ENCODE results near the gene RPLP1.
A peak's percentile ranks its signal among the peaks of the same experiment; 100 is the strongest.

The RPLP1 gene

DNA sequence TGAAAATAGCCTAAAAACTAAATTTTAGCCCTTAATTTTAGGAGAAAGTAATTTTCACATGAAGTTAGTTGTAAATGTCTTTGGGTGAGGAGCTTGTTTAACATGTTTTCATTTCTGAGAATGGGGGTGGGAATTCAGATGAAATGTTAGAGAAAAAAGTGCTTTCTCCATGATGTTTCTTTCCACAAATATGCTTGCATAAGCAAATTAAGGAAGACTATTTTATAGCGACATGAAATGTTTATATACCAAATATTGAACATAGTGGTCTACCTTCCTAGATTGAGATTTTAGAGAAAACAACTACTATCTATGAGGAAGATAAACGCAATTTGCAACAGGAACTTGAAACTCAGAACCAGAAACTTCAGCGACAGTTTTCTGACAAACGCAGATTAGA lies 13.0 kb upstream of the RPLP1 start:
- no peak overlapping the region for H3K27ac ChIP-seq (ENCODE audit: low read depth, low read length, poor library complexity, severe bottlenecking)
- H3K36me3 ChIP-seq (ENCODE audit: insufficient read depth, low read length), result peaks cover 90% of the 10 kb centered on the region
- no peak for TF ChIP-seq CTCF (IDR thresholded peaks at IDR 0.05; ENCODE audit: low read length)
- no peak for TF ChIP-seq EZH2 (IDR thresholded peaks at IDR 0.05; ENCODE audit: borderline replicate concordance, low read length)
- no peaks in the 10 kb centered on the region; the same call in 1 of the 2 replicates for H3F3A ChIP-seq (ENCODE audit: insufficient read depth, low read length)
- no peak overlapping the region for H2AFZ ChIP-seq (ENCODE audit: low read length)
- no peaks in the 10 kb centered on the region for H3K79me2 ChIP-seq (ENCODE audit: insufficient read depth, low read length)
- H3K4me1 ChIP-seq (ENCODE audit: insufficient read depth, low read length, severe bottlenecking), result peaks cover 13% of the 10 kb centered on the region
- H3K4me2 ChIP-seq (ENCODE audit: low read length), result no peak overlapping the region
- H3K9me2 ChIP-seq (ENCODE audit: low read depth, low read length), result no peaks in the 10 kb centered on the region
- no peak overlapping the region for H3K9ac ChIP-seq (ENCODE audit: low read length)
- H3K27me3 ChIP-seq (ENCODE audit: insufficient read depth, low read length), result no peaks in the 10 kb centered on the region
- no peak overlapping the region for H3K4me3 ChIP-seq (ENCODE audit: low read depth, low read length, poor library complexity, severe bottlenecking)
- no peaks in the 10 kb centered on the region for H3K9me3 ChIP-seq (ENCODE audit: low read length)
- no peaks in the 10 kb centered on the region for H4K20me1 ChIP-seq (ENCODE audit: insufficient read depth, low read length)

DNA sequence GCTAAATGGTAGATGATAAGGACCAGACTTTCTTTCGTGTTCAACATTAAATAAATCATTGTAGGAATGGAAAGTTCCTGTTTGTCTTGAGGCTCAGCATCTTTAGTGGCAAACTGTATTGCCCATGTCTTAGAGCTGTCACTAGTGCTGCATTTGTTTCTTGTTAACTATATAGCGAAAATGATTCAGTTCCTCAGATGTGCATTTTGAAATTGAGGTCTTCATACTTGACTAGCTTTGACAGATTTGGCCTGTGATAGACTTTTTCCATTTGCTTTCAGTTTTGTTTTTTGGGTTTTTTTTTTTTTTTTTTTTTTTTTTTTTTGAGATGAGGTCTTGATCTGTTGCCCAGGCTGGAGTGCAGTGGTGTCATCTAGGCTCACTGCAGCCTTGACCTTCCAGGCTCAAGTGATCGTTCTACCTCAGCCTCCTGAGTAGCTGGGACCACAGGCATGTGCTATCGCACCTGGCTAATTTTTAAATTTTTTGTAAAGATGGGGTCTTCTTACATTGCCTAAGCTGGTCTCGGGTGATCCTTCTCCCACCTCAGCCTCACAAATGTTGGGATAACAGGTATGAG lies 9.5 kb upstream of the RPLP1 start:
- H3K4me2 ChIP-seq (ENCODE audit: low read length), result peak overlapping the region; percentile 4; the same call in 1 of the 2 replicates

GRCh38 chr15:69444686-69445085 lies 7.9 kb upstream of the RPLP1 start:
- Histone ChIP-seq H3K9me3 (ENCODE audit: low read length) (no peaks in the 10 kb centered on the region), H2AFZ (ENCODE audit: low read length) (no peak overlapping the region), H3K9ac (ENCODE audit: low read length) (no peak overlapping the region), H3K36me3 (ENCODE audit: insufficient read depth, low read length) (peaks cover 79% of the 10 kb centered on the region), H3K79me2 (ENCODE audit: insufficient read depth, low read length) (no peaks in the 10 kb centered on the region), H3K4me3 (ENCODE audit: low read depth, low read length, poor library complexity, severe bottlenecking) (no peak overlapping the region), H3K4me2 (ENCODE audit: low read length) (no peak overlapping the region), H3F3A (ENCODE audit: insufficient read depth, low read length) (no peaks in the 10 kb centered on the region; the same call in 1 of the 2 replicates), H3K27me3 (ENCODE audit: insufficient read depth, low read length) (no peaks in the 10 kb centered on the region), H3K4me1 (ENCODE audit: insufficient read depth, low read length, severe bottlenecking) (peaks cover 13% of the 10 kb centered on the region), H3K27ac (ENCODE audit: low read depth, low read length, poor library complexity, severe bottlenecking) (no peak overlapping the region), H3K9me2 (ENCODE audit: low read depth, low read length) (no peaks in the 10 kb centered on the region), H4K20me1 (ENCODE audit: insufficient read depth, low read length) (no peaks in the 10 kb centered on the region)
- no peak for TF ChIP-seq EZH2 (IDR thresholded peaks at IDR 0.05; ENCODE audit: borderline replicate concordance, low read length)
- no peak for TF ChIP-seq CTCF (IDR thresholded peaks at IDR 0.05; ENCODE audit: low read length)

More for the DNA sequence above, 9.5 kb upstream of the RPLP1 start:
- no peak overlapping the region for H2AFZ ChIP-seq (ENCODE audit: low read length)
- no peak overlapping the region for H3K4me3 ChIP-seq (ENCODE audit: low read depth, low read length, poor library complexity, severe bottlenecking)
- peaks cover 13% of the 10 kb centered on the region for H3K4me1 ChIP-seq (ENCODE audit: insufficient read depth, low read length, severe bottlenecking)
- no peak for TF ChIP-seq EZH2 (IDR thresholded peaks at IDR 0.05; ENCODE audit: borderline replicate concordance, low read length)
- TF ChIP-seq CTCF (IDR thresholded peaks at IDR 0.05; ENCODE audit: low read length), result no peak
- no peaks in the 10 kb centered on the region for H3K27me3 ChIP-seq (ENCODE audit: insufficient read depth, low read length)
- H3K9ac ChIP-seq (ENCODE audit: low read length), result peak overlapping the region; percentile 1
- no peaks in the 10 kb centered on the region for H3K79me2 ChIP-seq (ENCODE audit: insufficient read depth, low read length)
- peak overlapping the region; percentile 43 for H3K27ac ChIP-seq (ENCODE audit: low read depth, low read length, poor library complexity, severe bottlenecking)
- peaks cover 89% of the 10 kb centered on the region for H3K36me3 ChIP-seq (ENCODE audit: insufficient read depth, low read length)
- H3K9me3 ChIP-seq (ENCODE audit: low read length), result no peaks in the 10 kb centered on the region
- no peaks in the 10 kb centered on the region; the same call in 1 of the 2 replicates for H3F3A ChIP-seq (ENCODE audit: insufficient read depth, low read length)
- no peaks in the 10 kb centered on the region for H4K20me1 ChIP-seq (ENCODE audit: insufficient read depth, low read length)
- no peaks in the 10 kb centered on the region for H3K9me2 ChIP-seq (ENCODE audit: low read depth, low read length)

Measured in OCI-LY1 (cell line).